ENCODE results near the gene STUM.

DNA sequence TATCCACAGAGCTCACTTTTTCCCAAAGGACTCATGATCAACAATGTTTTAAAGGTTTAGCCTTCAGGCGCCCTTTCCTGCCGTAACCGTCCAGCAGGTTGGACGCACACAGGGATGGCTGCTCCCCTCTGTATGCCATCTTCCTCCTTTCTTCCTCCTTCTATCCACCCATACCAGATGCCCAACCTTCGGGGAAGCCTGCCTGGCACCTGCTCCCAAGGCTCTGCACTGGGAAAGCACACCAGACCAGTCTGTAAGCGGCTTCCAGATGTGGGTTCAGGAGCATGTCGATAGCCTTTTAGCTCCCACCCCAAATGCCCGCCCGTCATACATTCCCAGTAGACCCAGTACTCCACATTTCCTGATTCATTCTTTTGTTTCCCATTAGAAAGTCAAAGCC, 52.9 kb downstream of the STUM start:
- TF ChIP-seq CTCF (conservative IDR thresholded peaks at IDR 0.05 in 1 of 2, IDR thresholded peaks at IDR 0.05 in 1 of 2; ENCODE audit: extremely low read depth in 1 of 2, insufficient read depth in 1 of 2, low read depth in 1 of 2, low read length in 2 of 2): no peak
- no peak for TF ChIP-seq EZH2 (IDR thresholded peaks at IDR 0.05; ENCODE audit: borderline replicate concordance, low read length)
